H7 (cell line): Measurements from ENCODE around the gene MANBA. TPM values are rescaled to one million over a fixed set of nuclear protein-coding genes. Genes with fewer than 3 reads are reported as not detected.
"Not testable (repeated sequence)": the region's sequence is repeated elsewhere in the genome, so short reads cannot be mapped to it uniquely, and the experiment has no call there.

Experiments used
- DNase-seq: peaks from one replicate; pipeline ENCODE4 v3.0.0; 2012
- H3K27me3 ChIP-seq: 2 replicates; pipeline ENCODE4 v1.6.0; 2011; ENCODE audit warnings: mild to moderate bottlenecking, low read length; ENCODE audit not compliant: control insufficient read depth, insufficient read depth
- H3K36me3 ChIP-seq: replicated peaks from 2 replicates; pipeline ENCODE4 v1.5.1; 2011; ENCODE audit warnings: low read length; ENCODE audit not compliant: control insufficient read depth, insufficient read depth
- H3K4me3 ChIP-seq: 2 replicates; pipeline ENCODE4 v1.5.1; 2011; ENCODE audit warnings: low read depth, mild to moderate bottlenecking, control low read depth, low read length, moderate library complexity; ENCODE audit not compliant: insufficient read depth
- total RNA-seq: library from RNA; depleted of rRNA; stranded (reverse); fragments of >200 nt; shearing (Covaris generic); gene quantifications from 2 replicates; pipeline ENCODE4 v1.2.3, GENCODE V29; 2014

MANBA gene
- total RNA-seq, 1 experiment from 2014 or later = 16.1 TPM

DNA sequence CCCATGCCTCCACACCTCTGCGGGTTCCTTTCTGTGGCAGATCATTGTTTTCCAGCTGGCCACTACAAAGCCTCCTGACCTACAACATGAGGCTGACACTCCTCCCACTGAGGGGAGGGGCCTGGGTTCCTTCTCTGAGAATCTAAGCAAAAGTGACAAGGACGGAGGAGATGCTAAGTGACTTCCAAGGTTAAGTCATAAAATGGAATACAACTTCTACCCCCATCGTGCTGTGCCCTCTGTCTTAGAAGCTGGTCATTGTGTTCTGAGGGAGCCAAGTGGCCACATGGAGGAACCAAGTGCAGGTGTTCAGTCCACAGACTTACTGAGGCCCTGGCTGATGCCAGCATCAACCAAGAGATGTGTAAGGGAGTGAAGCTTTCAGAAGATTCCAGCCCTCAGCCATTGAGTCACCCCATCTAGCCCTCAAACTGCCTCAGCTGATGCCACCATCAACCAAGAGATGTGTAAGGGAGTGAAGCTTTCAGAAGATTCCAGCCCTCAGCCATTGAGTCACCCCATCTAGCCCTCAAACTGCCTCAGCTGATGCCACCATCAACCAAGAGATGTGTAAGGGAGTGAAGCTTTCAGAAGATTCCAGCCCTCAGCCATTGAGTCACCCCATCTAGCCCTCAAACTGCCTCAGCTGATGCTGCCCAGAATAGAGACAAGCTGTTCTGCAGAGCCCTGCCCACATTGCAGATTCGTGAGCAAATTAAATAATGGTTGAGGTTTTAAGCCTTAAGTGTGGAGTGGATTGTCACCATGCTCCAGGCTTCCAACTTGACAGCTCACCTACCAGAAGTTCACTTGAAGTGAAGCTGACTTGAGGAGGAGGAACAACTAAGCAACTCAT, 140.8 kb downstream of the MANBA start:
- DNase-seq, H3K4me3 ChIP-seq: not testable (repeated sequence)

DNA sequence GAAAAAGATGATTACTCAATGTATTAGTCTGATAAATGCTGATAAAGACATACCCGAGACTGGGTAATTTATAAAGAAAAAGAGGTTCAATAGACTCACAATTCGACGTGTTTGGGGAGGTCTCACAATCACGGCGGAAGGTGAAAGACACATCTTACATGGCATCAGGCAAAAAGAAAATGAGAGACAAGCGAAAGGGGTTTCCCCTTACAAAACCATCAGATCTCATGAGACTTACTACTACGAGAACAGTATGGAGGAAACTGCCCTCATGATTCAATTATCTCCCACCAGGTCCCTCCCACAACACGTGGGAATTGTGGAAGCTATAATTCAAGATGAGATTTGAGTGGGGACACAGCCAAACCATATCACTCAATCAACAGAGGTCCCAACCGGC, 141.7 kb downstream of the MANBA start:
- H3K36me3 ChIP-seq, DNase-seq, H3K4me3 ChIP-seq, H3K27me3 ChIP-seq: not testable (repeated sequence)

More for the DNA sequence above, 140.8 kb downstream of the MANBA start:
- H3K36me3 ChIP-seq, H3K27me3 ChIP-seq: not testable (repeated sequence)

DNA sequence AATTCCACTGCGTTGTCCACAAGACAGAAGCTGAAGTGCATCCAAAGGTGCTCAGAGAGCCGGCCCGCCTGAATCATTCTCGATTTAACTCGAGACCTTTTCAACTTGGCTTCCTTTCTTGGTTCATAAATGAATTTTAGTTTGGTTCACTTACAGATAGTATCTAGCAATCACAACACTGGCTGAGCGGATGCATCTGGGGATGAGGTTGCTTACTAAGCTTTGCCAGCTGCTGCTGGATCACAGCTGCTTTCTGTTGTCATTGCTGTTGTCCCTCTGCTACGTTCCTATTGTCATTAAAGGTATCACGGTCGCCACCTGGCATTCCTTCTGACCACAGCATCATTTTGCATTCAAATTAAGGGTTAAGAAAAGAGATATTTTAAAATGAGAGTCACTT, 144.1 kb downstream of the MANBA start:
- peak; percentile 26 for DNase-seq
- Histone ChIP-seq H3K36me3 (no peaks in the 10 kb centered on the region), H3K4me3 (no peak overlapping the region), H3K27me3 (no peaks in the 10 kb centered on the region)

DNA sequence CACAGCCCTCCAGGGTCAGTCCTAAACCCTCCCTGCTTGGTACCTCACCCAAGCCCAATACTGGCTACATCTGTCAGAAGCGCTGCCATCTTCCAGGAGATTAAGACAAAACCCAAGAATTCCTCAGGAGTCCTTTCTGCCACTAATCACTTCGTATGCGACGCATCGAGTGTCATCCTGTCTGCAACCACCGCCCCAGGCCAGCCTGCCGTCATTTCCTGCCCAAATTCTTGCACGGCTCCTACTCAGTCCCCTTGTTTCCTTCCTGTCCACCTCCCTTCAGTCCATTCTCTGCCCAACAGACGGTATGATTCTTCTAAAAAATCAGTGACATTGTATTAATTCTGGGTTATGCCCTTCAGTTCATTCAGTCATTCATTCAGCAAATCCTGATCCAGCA, 146.0 kb downstream of the MANBA start:
- H3K27me3 ChIP-seq = no peaks in the 10 kb centered on the region
- DNase-seq = no peak
- no peak overlapping the region for H3K4me3 ChIP-seq
- no peaks in the 10 kb centered on the region for H3K36me3 ChIP-seq

DNA sequence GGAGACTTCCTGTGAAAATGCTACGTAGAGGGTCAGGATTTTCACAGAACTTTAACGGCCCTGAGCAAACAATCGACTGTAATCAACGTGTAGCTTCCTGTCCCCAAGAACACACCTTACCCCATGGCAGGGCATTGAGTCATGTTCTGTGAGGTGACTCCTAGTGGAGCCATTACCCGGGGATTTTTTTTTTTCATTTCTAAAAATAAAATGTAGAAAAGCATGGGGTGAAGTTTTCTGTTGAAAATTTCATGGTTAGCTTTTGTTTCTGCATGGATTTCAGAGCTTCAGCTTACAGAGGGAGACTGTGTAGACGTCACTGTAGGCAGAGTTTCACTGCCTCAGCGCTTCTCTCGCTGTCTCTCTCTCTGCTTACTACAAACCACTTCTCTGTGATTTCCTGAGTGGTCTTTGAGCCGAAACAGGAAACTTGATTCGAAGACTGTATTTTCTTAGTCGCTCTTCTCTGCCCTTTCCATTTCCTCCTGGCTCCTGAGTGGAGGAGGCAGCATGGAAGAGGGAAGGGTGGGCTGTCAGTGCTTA, 147.9 kb downstream of the MANBA start:
- DNase-seq = no peak
- H3K27me3 ChIP-seq = no peaks in the 10 kb centered on the region
- no peaks in the 10 kb centered on the region for H3K36me3 ChIP-seq
- no peak overlapping the region for H3K4me3 ChIP-seq

DNA sequence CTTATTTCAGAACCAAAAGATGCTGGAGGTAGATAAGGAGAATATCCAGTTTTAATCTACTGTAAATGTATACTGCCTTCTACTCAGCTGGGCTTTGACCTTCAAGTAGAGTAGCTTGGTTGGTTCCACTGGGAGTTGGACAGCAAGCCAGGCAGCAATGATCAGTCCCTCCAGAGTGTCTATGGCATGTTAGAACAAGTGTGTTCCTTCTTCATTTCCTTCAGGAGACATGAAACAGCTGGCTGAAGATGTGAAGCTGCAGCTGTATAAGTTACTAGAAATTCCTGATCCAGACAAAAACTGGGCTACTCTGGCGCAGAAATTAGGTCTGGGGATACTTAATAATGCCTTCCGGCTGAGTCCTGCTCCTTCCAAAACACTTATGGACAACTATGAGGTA, 148.6 kb downstream of the MANBA start:
- H3K4me3 ChIP-seq = no peak overlapping the region
- H3K36me3 ChIP-seq = no peaks in the 10 kb centered on the region
- H3K27me3 ChIP-seq = no peaks in the 10 kb centered on the region
- no peak for DNase-seq

DNA sequence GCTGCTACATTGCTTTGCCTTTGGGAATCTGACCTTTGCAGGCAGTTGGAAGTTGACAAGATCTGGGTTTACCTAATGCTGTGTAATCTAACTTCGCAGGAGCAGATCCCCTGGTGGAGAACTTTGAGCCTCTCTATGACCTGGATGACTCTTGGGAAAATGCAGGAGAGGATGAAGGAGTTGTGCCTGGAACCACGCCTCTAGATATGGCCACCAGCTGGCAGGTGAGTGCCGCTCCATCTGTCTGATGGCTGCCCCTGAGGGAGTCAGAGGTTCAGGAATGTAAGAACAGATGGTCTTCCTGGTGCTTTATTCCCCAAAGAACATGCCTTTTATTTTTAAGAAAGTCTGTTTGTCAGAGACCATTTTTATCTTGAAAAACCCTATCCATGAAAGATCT, 150.3 kb downstream of the MANBA start:
- DNase-seq = no peak
- no peak overlapping the region for H3K4me3 ChIP-seq
- no peaks in the 10 kb centered on the region for H3K36me3 ChIP-seq
- no peaks in the 10 kb centered on the region for H3K27me3 ChIP-seq

DNA sequence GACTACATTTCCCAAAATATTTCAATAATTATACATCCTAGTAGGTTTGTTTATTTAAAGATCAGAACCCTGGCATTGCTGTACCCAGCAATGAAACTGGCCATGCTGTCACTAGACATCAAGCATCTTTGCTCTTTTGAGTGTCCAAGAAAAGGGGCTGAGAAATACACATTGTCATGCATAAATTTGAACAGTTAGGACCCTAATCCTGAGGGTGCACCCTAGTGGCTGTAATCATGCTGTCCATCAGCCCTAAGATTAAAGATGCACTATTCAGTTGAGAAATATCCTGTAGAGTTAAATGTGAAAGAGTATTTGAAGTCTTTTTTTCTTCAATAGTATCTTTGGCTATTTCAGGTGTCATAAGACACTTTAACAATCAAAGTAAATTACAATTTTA, 150.8 kb downstream of the MANBA start:
- no peaks in the 10 kb centered on the region for H3K27me3 ChIP-seq
- no peak overlapping the region for H3K4me3 ChIP-seq
- no peak for DNase-seq
- no peaks in the 10 kb centered on the region for H3K36me3 ChIP-seq

DNA sequence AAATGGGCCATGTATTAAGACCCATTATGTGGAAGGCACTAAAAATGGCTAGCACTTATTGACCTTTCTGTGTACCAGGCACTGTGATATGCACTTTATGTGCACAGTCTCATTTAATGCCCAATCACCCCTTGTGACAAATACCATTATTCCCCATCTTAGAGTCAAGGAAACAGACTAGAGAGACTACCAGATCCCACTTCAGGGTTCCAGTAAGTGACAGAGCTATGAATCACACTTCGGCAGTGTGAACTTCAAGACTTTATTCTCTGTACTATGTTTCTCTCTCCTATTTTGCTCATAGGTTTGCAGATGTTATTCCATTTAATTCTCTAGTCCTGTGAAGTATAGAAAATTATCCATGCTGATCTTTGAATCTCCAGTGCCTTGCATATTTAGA, 152.6 kb downstream of the MANBA start:
- DNase-seq = no peak
- no peaks in the 10 kb centered on the region for H3K36me3 ChIP-seq

DNA sequence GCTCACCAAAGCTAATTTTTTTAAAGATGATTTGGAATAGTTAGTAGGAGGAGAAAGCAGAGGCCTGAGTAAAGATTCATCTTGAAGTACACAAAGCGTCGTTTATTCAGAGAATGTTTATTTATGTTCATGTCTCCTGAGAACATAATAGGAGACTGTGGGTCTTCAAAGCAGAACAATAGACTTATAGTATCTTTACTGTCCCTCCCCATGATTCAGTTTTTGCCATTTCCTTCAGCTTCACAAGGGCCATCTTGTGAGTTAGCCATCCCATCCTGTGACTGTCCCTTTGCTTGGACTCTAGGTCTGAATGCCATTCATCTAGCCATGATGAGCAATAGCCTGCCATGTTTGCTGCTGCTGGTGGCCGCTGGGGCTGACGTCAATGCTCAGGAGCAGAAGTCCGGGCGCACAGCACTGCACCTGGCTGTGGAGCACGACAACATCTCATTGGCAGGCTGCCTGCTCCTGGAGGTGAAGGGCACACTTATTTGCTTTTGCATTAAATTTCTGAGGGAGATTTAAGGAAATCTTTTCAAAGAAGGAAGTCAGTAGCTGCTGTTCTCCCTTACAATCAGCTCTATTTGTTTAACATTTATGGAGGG, 153.8 kb downstream of the MANBA start:
- no peak for DNase-seq
- Histone ChIP-seq H3K36me3 (no peaks in the 10 kb centered on the region), H3K4me3 (no peak overlapping the region), H3K27me3 (no peaks in the 10 kb centered on the region)

More for the DNA sequence above, 152.6 kb downstream of the MANBA start:
- Histone ChIP-seq H3K27me3 (no peaks in the 10 kb centered on the region), H3K4me3 (no peak overlapping the region)

DNA sequence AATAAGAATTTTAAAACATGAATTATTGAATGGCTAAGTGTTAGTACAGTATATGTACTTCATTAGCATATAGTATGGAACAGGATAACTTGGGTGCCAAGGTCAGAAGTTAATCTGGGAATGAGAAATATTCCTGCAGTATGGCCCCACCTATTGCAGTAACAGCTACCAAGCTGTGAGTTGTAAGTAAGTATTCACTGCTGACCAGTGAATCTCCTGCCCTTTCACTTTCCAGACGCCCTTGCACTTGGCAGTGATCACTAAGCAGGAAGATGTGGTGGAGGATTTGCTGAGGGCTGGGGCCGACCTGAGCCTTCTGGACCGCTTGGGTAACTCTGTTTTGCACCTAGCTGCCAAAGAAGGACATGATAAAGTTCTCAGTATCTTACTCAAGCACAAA, 154.5 kb downstream of the MANBA start:
- no peaks in the 10 kb centered on the region for H3K36me3 ChIP-seq
- no peak for DNase-seq
- no peak overlapping the region for H3K4me3 ChIP-seq
- no peaks in the 10 kb centered on the region for H3K27me3 ChIP-seq

DNA sequence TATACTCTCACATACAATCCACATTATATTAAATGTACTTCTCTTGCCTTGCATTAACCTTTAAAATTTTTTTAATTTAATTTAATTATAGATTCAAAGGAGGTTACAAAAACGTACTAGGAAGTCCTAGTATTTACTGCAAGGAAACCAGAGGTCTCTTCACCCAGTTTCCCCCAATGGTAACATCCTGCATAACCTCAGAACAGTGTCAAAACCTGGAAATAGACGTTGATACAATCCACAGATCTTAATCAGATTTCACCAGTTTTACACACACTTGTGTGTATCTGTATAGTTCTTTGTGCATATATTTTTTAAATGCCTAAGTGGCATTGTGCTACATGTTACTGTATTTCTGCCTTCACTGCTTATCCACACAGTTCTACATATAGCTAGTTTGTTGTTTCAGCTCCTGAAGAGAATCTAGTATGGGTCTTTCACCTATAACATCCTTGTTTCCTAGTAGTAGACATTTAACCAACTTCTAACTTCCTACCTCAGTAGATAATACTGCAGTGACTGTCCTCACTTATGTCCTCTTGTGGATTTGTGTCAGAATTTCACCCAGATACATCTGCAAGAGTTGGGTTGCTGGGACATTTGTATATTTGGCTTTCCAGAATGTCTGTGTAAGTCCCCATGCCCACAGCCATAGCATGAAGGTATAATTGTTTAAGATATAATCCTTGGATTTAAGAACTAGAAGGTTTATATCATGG, 156.4 kb downstream of the MANBA start:
- Histone ChIP-seq H3K4me3 (no peak overlapping the region), H3K36me3 (no peaks in the 10 kb centered on the region)
- DNase-seq = no peak

DNA sequence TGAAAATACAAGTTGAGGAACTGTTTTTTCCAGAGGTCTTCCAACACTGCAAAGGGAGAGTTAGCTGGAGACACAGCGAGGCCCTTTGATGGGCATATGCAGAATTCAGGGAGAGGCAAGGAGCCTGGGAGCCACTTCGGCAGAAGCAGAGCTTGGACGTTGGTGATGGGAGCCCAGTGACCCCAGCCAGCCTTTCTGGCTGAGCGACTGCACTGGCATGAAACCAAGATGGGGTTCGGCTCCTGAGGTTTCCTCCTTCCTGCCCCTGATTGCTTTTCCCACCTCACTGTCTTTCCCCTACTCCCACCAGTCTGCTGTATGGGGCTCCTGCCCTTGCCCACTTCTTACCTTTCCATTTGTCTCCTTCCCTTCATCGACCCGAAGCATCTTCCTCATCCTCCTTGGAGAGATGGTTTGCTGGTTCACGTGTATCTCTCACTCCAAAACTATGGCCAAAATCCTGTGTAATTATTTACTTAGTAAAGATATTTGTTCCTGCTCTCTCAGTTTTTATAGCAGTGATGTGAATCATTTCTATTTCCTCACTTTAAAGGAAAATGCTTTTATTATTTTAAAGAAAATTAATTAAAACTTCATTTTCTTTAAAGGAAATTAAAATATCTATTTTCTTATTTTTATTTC, 159.1 kb downstream of the MANBA start:
- DNase-seq = no peak
- Histone ChIP-seq H3K27me3 (no peaks in the 10 kb centered on the region), H3K36me3 (no peaks in the 10 kb centered on the region), H3K4me3 (no peak overlapping the region)

More for the DNA sequence above, 156.4 kb downstream of the MANBA start:
- no peaks in the 10 kb centered on the region for H3K27me3 ChIP-seq

DNA sequence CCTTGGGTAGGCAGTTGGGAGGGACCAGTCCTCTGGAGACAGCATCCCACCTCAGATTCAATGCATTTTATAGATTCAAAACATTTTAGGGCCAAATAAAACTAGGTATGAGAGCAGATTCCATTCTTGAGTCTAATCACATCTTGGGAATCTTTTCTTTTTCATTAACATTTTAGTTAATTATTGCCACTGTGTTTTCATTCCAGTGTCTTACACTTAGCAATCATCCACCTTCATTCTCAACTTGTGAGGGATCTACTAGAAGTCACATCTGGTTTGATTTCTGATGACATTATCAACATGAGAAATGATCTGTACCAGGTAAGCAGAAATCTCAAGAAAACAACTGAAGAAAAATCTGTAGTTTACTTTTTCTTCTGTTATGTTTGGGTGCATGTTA, 160.1 kb downstream of the MANBA start:
- H3K27me3 ChIP-seq = no peaks in the 10 kb centered on the region
- no peak for DNase-seq

More for the DNA sequence above, 160.1 kb downstream of the MANBA start:
- H3K4me3 ChIP-seq = no peak overlapping the region
- no peaks in the 10 kb centered on the region for H3K36me3 ChIP-seq
